Bronchial epithelial cell (primary cell): ENCODE measurements around the gene UQCRQ. TPM values are rescaled to one million over a fixed set of nuclear protein-coding genes. Genes with fewer than 3 reads are reported as not detected.

Source experiments
- DNase-seq: peaks from one replicate; pipeline ENCODE4 v3.0.0-alpha.2; 2010; ENCODE audit warnings: low read depth
- FAIRE-seq: peaks from 2 replicates; lab custom pipeline; 2011; peaks lifted over from hg19 to GRCh38; lab: Jason Lieb, UNC
- H3K27me3 ChIP-seq: 2 replicates; pipeline ENCODE4 v1.5.1; 2011; ENCODE audit warnings: low read length; ENCODE audit not compliant: control insufficient read depth, insufficient read depth
- H3K36me3 ChIP-seq: 2 replicates; pipeline ENCODE4 v1.5.1; 2011; ENCODE audit warnings: low read length; ENCODE audit not compliant: control insufficient read depth, insufficient read depth
- H3K4me3 ChIP-seq: 2 replicates; pipeline ENCODE4 v1.5.1; 2011; ENCODE audit warnings: mild to moderate bottlenecking, low read depth, low read length, control low read depth
- CTCF ChIP-seq: IDR thresholded peaks from 2 replicates; pipeline ENCODE4 v1.5.1; 2011; ENCODE audit warnings: mild to moderate bottlenecking, moderate library complexity, low read length, control low read depth, inconsistent platforms; ENCODE audit not compliant: insufficient read depth, severe bottlenecking
- total RNA-seq: library from RNA; depleted of rRNA; stranded (reverse); fragments of >200 nt; gene quantifications from 2 replicates; pipeline ENCODE4 v1.2.1, GENCODE V29; 2014

Gene UQCRQ
- total RNA-seq, 1 donor from 2014 or later = 78.2 TPM

GRCh38 chr5:132825834-132826391 is 40.5 kb upstream of the UQCRQ start:
- Histone ChIP-seq H3K4me3 (peak overlapping the region; percentile 15), H3K27me3 (no peaks in the 10 kb centered on the region), H3K36me3 (no peaks in the 10 kb centered on the region)
- DNase-seq = no peak
- TF ChIP-seq CTCF = no peak
- no peak for FAIRE-seq

- FAIRE-seq = no peak
- DNase-seq = no peak
- Histone ChIP-seq H3K4me3 (no peak overlapping the region), H3K36me3 (no peaks in the 10 kb centered on the region), H3K27me3 (no peaks in the 10 kb centered on the region)
- no peak for TF ChIP-seq CTCF
These were observed 39.9 kb upstream of the UQCRQ start for GRCh38 chr5:132826424-132827082.

- no peaks in the 10 kb centered on the region for H3K27me3 ChIP-seq
- TF ChIP-seq CTCF = no peak
- DNase-seq = no peak
- no peak for FAIRE-seq
- H3K4me3 ChIP-seq = no peak overlapping the region
- no peaks in the 10 kb centered on the region for H3K36me3 ChIP-seq
These were observed 38.3 kb upstream of the UQCRQ start for GRCh38 chr5:132827943-132828673.

GRCh38 chr5:132828846-132829494 is 37.5 kb upstream of the UQCRQ start:
- no peak for TF ChIP-seq CTCF
- DNase-seq (no peak), FAIRE-seq (no peak)
- Histone ChIP-seq H3K4me3 (no peak overlapping the region), H3K36me3 (no peaks in the 10 kb centered on the region), H3K27me3 (no peaks in the 10 kb centered on the region)

- peak; percentile 94 for TF ChIP-seq CTCF
- Histone ChIP-seq H3K27me3 (no peaks in the 10 kb centered on the region), H3K4me3 (peak overlapping the region; percentile 53), H3K36me3 (no peaks in the 10 kb centered on the region)
- FAIRE-seq (no peak), DNase-seq (peak; percentile 42)
These were observed 36.6 kb upstream of the UQCRQ start for GRCh38 chr5:132829742-132830435.
